ENCODE data around the gene RNF207. TPM values are rescaled to one million over a fixed set of nuclear protein-coding genes. Genes with fewer than 3 reads are reported as not detected.

Gene RNF207
- total and polyA plus RNA-seq, 2 donors (not counting 1 experiment from before 2014, with no cell fraction given), result 2.6 to 17.2 TPM

DNA sequence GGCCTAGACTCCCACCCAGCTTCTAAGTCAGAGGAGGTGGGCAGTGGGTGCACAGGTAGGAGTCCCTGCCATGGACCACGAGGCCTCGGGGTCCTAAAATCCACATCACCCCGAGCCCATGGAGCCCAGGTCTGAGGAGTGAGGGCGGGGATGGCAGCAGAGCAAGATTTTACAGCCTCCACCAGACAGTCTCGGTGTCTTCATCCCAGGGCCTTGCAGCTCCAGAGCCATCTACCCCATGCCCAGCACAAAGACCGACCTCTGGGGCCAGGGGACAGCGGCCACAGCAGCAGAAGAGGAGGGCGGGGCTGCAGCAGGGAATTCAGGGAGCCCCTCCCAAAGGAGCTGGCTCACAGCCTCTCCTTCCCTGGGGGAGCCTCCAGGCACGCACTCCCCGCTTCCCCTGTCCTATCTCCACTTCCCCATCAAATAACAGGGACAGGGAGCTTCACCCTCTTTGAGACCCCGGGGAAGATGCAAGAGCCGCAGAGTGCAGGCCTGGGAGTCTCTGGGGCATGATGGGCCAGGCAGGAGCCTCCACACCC lies 40.4 kb upstream of the RNF207 start:
- Histone ChIP-seq H4K20me1 (ENCODE audit: control insufficient read depth, extremely low read depth, insufficient read depth, low read length) (no peaks in the 10 kb centered on the region), H3K9ac (ENCODE audit: insufficient read depth, low read length) (no peak overlapping the region), H3K9me3 (ENCODE audit: control insufficient read depth, insufficient read depth, low read depth, low read length) (no peaks in the 10 kb centered on the region), H3K27me3 (ENCODE audit: control insufficient read depth, insufficient read depth, low read length) (no peaks in the 10 kb centered on the region), H3K79me2 (ENCODE audit: control insufficient read depth, insufficient read depth, low read length) (no peaks in the 10 kb centered on the region), H3K36me3 (ENCODE audit: control insufficient read depth, insufficient read depth, low read length) (no peaks in the 10 kb centered on the region), H3K27ac (ENCODE audit: insufficient read depth, low read length) (no peak overlapping the region), H2AFZ (ENCODE audit: low read length) (no peak overlapping the region), H3K4me3 (replicated peaks in 1 of 4; ENCODE audit: control extremely low read depth in 1 of 4, insufficient read depth in 1 of 4, low read depth in 3 of 4, low read length in 4 of 4) (no peak overlapping the region), H3K4me1 (ENCODE audit: control insufficient read depth, extremely low read depth, insufficient read depth, low read length) (no peaks in the 10 kb centered on the region), H3K4me2 (ENCODE audit: extremely low read depth, insufficient read depth, low read length) (no peak overlapping the region)
- DNase-seq (ENCODE audit: low read depth in 2 of 2), result no peak
- TF ChIP-seq EZH2 (IDR thresholded peaks at IDR 0.05; ENCODE audit: low read length, missing control alignments), result no peak
- TF ChIP-seq, protein P1, sequence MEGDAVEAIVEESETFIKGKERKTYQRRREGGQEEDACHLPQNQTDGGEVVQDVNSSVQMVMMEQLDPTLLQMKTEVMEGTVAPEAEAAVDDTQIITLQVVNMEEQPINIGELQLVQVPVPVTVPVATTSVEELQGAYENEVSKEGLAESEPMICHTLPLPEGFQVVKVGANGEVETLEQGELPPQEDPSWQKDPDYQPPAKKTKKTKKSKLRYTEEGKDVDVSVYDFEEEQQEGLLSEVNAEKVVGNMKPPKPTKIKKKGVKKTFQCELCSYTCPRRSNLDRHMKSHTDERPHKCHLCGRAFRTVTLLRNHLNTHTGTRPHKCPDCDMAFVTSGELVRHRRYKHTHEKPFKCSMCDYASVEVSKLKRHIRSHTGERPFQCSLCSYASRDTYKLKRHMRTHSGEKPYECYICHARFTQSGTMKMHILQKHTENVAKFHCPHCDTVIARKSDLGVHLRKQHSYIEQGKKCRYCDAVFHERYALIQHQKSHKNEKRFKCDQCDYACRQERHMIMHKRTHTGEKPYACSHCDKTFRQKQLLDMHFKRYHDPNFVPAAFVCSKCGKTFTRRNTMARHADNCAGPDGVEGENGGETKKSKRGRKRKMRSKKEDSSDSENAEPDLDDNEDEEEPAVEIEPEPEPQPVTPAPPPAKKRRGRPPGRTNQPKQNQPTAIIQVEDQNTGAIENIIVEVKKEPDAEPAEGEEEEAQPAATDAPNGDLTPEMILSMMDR (conservative IDR thresholded peaks at IDR 0.05 in 1 of 2, IDR thresholded peaks at IDR 0.05 in 1 of 2; ENCODE audit: low read depth in 1 of 2, low read length in 2 of 2), result no peak

DNA sequence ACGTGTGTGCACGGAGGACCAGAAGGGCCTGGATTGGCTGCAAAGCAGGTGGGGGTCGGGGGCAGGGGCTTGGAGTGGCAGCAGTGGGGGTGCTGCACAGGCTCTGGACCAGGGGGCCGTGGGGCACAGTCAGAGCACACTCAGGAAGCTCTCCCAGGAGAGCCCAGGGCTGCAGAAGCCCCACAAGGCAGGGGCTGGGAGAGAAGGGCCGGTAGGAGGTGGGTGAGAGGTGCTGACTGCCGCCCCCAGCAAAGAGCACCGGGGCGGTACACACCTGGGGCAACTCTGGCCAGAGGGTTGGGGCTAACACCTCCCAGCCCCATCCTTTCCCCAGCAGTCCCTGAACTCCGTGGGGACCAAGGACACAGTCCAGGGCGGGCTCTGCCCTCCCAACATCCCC lies 39.7 kb upstream of the RNF207 start:
- Histone ChIP-seq H3K36me3 (ENCODE audit: control insufficient read depth, insufficient read depth, low read length) (no peaks in the 10 kb centered on the region), H4K20me1 (ENCODE audit: control insufficient read depth, extremely low read depth, insufficient read depth, low read length) (no peaks in the 10 kb centered on the region), H3K9ac (ENCODE audit: insufficient read depth, low read length) (no peak overlapping the region), H2AFZ (ENCODE audit: low read length) (no peak overlapping the region), H3K4me3 (replicated peaks in 1 of 4; ENCODE audit: control extremely low read depth in 1 of 4, insufficient read depth in 1 of 4, low read depth in 3 of 4, low read length in 4 of 4) (no peak overlapping the region), H3K4me2 (ENCODE audit: extremely low read depth, insufficient read depth, low read length) (no peak overlapping the region), H3K4me1 (ENCODE audit: control insufficient read depth, extremely low read depth, insufficient read depth, low read length) (no peaks in the 10 kb centered on the region), H3K79me2 (ENCODE audit: control insufficient read depth, insufficient read depth, low read length) (no peaks in the 10 kb centered on the region), H3K27ac (ENCODE audit: insufficient read depth, low read length) (no peak overlapping the region), H3K9me3 (ENCODE audit: control insufficient read depth, insufficient read depth, low read depth, low read length) (no peaks in the 10 kb centered on the region), H3K27me3 (ENCODE audit: control insufficient read depth, insufficient read depth, low read length) (no peaks in the 10 kb centered on the region)
- no peak for DNase-seq (ENCODE audit: low read depth in 2 of 2)
- TF ChIP-seq EZH2 (IDR thresholded peaks at IDR 0.05; ENCODE audit: low read length, missing control alignments), result no peak
- TF ChIP-seq, protein P1 (conservative IDR thresholded peaks at IDR 0.05 in 1 of 2, IDR thresholded peaks at IDR 0.05 in 1 of 2; ENCODE audit: low read depth in 1 of 2, low read length in 2 of 2), result no peak

DNA sequence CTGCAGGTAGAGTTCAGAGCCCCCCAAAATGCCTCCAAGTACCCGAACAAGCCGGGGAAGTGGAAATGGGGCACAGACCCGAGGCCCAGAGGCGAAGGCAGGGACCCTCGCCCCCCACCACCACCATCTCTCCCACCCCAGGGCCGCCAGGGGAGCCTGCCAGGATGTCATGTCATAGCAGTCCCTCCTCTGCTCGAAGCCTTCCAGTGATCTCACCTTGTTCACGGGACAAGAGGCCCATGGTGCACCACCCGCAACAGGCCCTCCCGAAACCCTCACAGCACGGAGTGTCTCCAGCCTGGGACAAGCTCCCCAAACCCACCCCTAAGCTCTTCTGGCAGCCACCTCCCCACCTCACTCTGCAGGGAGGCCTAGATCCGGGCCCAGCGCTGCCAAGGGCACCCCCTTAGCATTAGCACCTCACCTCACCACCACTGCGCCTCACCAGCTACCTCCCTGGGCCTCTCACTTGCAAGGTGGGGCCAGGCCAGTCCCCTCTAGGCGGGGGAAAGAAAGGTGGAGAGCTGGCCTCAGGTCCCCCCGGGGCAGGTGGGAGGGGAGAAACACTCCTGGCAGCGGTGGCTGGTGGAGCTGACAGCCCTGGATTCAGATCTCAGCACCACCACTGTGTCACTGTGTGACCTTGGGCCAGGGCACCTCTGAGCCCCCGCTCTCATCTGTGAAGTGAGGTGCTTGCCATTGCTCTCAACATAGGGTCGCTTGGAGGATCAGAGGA lies 39.1 kb upstream of the RNF207 start:
- DNase-seq (ENCODE audit: low read depth in 2 of 2), result no peak
- Histone ChIP-seq H3K4me2 (ENCODE audit: extremely low read depth, insufficient read depth, low read length) (no peak overlapping the region), H3K27ac (ENCODE audit: insufficient read depth, low read length) (no peak overlapping the region), H3K9ac (ENCODE audit: insufficient read depth, low read length) (no peak overlapping the region), H3K36me3 (ENCODE audit: control insufficient read depth, insufficient read depth, low read length) (no peaks in the 10 kb centered on the region), H3K4me1 (ENCODE audit: control insufficient read depth, extremely low read depth, insufficient read depth, low read length) (no peaks in the 10 kb centered on the region), H4K20me1 (ENCODE audit: control insufficient read depth, extremely low read depth, insufficient read depth, low read length) (no peaks in the 10 kb centered on the region), H3K79me2 (ENCODE audit: control insufficient read depth, insufficient read depth, low read length) (no peaks in the 10 kb centered on the region), H3K4me3 (replicated peaks in 1 of 4; ENCODE audit: control extremely low read depth in 1 of 4, insufficient read depth in 1 of 4, low read depth in 3 of 4, low read length in 4 of 4) (no peak overlapping the region), H2AFZ (ENCODE audit: low read length) (no peak overlapping the region), H3K27me3 (ENCODE audit: control insufficient read depth, insufficient read depth, low read length) (no peaks in the 10 kb centered on the region), H3K9me3 (ENCODE audit: control insufficient read depth, insufficient read depth, low read depth, low read length) (no peaks in the 10 kb centered on the region)
- no peak for TF ChIP-seq EZH2 (IDR thresholded peaks at IDR 0.05; ENCODE audit: low read length, missing control alignments)
- TF ChIP-seq, protein P1 (conservative IDR thresholded peaks at IDR 0.05 in 1 of 2, IDR thresholded peaks at IDR 0.05 in 1 of 2; ENCODE audit: low read depth in 1 of 2, low read length in 2 of 2), result no peak
